HPDE6-E6E7 (cell line): Measurements from ENCODE around the gene COX6A2.

ENCODE experiments used
- DNase-seq: peaks from one replicate; pipeline ENCODE4 v3.0.0; 2011; ENCODE audit warnings: missing footprints; ENCODE audit errors: extremely low spot score

COX6A2 gene

GRCh38 chr16:31410082-31410481 lies 18.1 kb downstream of the COX6A2 start:
- no peak for DNase-seq

GRCh38 chr16:31409433-31409832 lies 18.7 kb downstream of the COX6A2 start:
- no peak for DNase-seq

- no peak for DNase-seq
These were observed 20.8 kb downstream of the COX6A2 start for GRCh38 chr16:31407406-31407805.

GRCh38 chr16:31404353-31405064 lies 23.7 kb downstream of the COX6A2 start:
- DNase-seq = no peak

GRCh38 chr16:31403590-31404352 lies 24.4 kb downstream of the COX6A2 start:
- no peak for DNase-seq

GRCh38 chr16:31402687-31403086 lies 25.5 kb downstream of the COX6A2 start:
- DNase-seq = no peak

GRCh38 chr16:31401436-31401835 lies 26.7 kb downstream of the COX6A2 start:
- DNase-seq = no peak

GRCh38 chr16:31400191-31400590 lies 28.0 kb downstream of the COX6A2 start:
- no peak for DNase-seq

GRCh38 chr16:31397701-31398100 lies 30.5 kb downstream of the COX6A2 start:
- DNase-seq = no peak

GRCh38 chr16:31397096-31397660 lies 31.0 kb downstream of the COX6A2 start:
- no peak for DNase-seq

- DNase-seq = no peak
These were observed 32.5 kb downstream of the COX6A2 start for GRCh38 chr16:31395647-31396046.

GRCh38 chr16:31393056-31393455 lies 35.1 kb downstream of the COX6A2 start, which contains the start of gene ITGAD:
Gene ITGAD (plus strand): TSS chr16:31393335. CDS start chr16:31393361, 26 bp downstream.
- no peak for DNase-seq

GRCh38 chr16:31390504-31391041 lies 37.6 kb downstream of the COX6A2 start:
- no peak for DNase-seq

- no peak for DNase-seq
These were observed 39.6 kb downstream of the COX6A2 start for GRCh38 chr16:31388535-31388934.

- peak; percentile 56 for DNase-seq
These were observed 41.8 kb downstream of the COX6A2 start for GRCh38 chr16:31386157-31386984.

- no peak for DNase-seq
These were observed 42.5 kb downstream of the COX6A2 start for GRCh38 chr16:31385680-31386079.

GRCh38 chr16:31382485-31383161 lies 45.5 kb downstream of the COX6A2 start:
- DNase-seq = peak; percentile 48

GRCh38 chr16:31380201-31380600 lies 48.0 kb downstream of the COX6A2 start:
- no peak for DNase-seq
